Stomach (tissue), 9 donors: ENCODE data around the gene HLA-DOA. TPM values are rescaled to one million over a fixed set of nuclear protein-coding genes. Genes with fewer than 3 reads are reported as not detected.

Source experiments
- DNase-seq, 2 donors: peaks; one replicate each; pipeline versions ENCODE4 v3.0.0 to v3.0.0-alpha.2; 2013 to 2019
- H3K27ac ChIP-seq, 5 donors: fragments of 200-600 bp in 4 of 5; sonication (generic) in 4 of 5; one replicate each; pipeline ENCODE4 v1.5.1; 2013 to 2019; ENCODE audit warnings: mild to moderate bottlenecking in 1 of 5, moderate library complexity in 1 of 5
- H3K27me3 ChIP-seq, 3 donors: fragments of 200-600 bp; sonication (generic); one replicate each; pipeline ENCODE4 v1.5.1; 2017 to 2019; ENCODE audit warnings: mixed run types in 1 of 3
- H3K36me3 ChIP-seq, 4 donors: fragments of 200-600 bp; sonication (generic); 1 replicate in 3 of 4; 2 replicates in 1 of 4; pipeline ENCODE4 v1.5.1; 2016 to 2019
- H3K4me1 ChIP-seq, 4 donors: fragments of 200-600 bp; sonication (generic); one replicate each; pipeline ENCODE4 v1.5.1; 2016 to 2019
- H3K4me3 ChIP-seq, 4 donors: fragments of 200-600 bp; sonication (generic) in 3 of 4; one replicate each; pipeline ENCODE4 v1.5.1; 2016 to 2019; ENCODE audit warnings: mild to moderate bottlenecking in 1 of 4
- H3K9me3 ChIP-seq, 4 donors: fragments of 200-600 bp; sonication (generic); one replicate each; pipeline ENCODE4 v1.5.1; 2016 to 2019
- EP300 ChIP-seq: sonication (generic); formaldehyde crosslinking; IDR thresholded peaks from one replicate; pipeline ENCODE4 v1.6.1; 2017; ENCODE audit warnings: antibody characterized with exemption
- POLR2A ChIP-seq, 4 donors: fragments of 450-650 bp; IDR thresholded peaks; one replicate each; pipeline ENCODE4 v1.6.1; 2016; ENCODE audit warnings: antibody characterized with exemption in 4 of 4, control low read depth in 2 of 4, mild to moderate bottlenecking in 1 of 4, moderate library complexity in 1 of 4
- POLR2AphosphoS5 ChIP-seq, 3 donors: sonication (generic); formaldehyde crosslinking; IDR thresholded peaks; one replicate each; pipeline ENCODE4 v1.6.1; 2016; ENCODE audit warnings: antibody characterized with exemption in 3 of 3
- WGBS, 5 donors: extraction: QIAGEN DNeasy Blood & Tissue Kit in 3 of 5; methylation state at CpG; one replicate each; pipeline versions ENCODE4 v1.1.5 to v1.1.7; 2013 to 2018; 5-methylcytosine and 5-hydroxymethylcytosine counted together
- intact Hi-C: fragments of 100-400 bp; cut with DNase I; formaldehyde crosslinking; loops from one replicate; pipeline ENCODE4 v1.15.1; 2023; ENCODE audit warnings: low total_unique reads
- polyA plus RNA-seq, 3 donors: library from polyadenylated mRNA; stranded (reverse); fragments of 200-250 nt; gene quantifications; one replicate each; pipeline ENCODE4 v1.2.3, GENCODE V29; 2013
- total RNA-seq, 5 donors: library from RNA; depleted of rRNA; stranded (reverse); fragments of >200 nt; gene quantifications; one replicate each; pipeline versions ENCODE4 v1.1.0 to v1.2.3, GENCODE V29; 2014 to 2016
- TF ChIP-seq, protein P1 (sequence below), 7 experiments: fragments of 450-650 bp in 4 of 7; fragments of 200-600 bp in 3 of 7; sonication (generic) in 3 of 7; IDR thresholded peaks; one replicate each; pipeline ENCODE4 v1.5.1; 2016 to 2019; ENCODE audit warnings: antibody characterized with exemption in 7 of 7, control low read depth in 2 of 7, mild to moderate bottlenecking in 1 of 7
- donor health status: healthy with polysubstance abuse.
- donor health status: Bipolar disorder and iron deficiency.
- donor health status: healthy.

Gene HLA-DOA
- total and polyA plus RNA-seq, 8 donors = 0.45 to 3.9 (median 0.92) TPM; not detected in 1

DNA sequence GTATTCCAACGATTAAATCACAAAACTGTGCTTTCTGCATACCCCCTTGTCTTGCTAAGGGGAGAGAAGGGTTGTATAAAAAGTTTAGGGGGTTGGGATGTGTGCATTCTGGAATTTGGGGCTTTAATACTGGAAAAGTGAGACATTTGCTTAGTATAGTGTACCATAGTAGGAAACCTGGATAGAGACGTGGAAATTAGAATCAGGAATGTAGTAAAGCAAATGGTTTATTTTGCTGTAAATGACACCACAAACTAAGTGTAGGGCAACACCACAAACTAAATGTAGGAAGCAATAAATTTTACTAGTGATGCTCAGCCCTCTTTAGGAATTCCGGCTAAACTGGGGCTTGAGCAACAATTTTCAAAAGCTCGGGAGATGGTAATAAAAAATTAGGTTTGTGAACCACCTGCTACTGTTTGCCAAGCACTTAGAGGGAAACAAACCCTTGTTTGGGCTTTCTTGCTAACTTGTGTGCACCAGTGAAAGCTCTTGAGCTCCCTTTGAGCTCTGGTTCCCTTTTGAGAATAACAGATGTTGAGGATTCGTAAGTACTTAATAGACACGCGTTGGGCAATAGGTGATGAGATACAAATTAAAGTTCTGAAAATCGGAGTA is 27.2 kb downstream of the HLA-DOA start:
- Histone ChIP-seq H3K4me1 (peaks cover 48 to 80% (median 73%) of the 10 kb centered on the region in 4 donors), H3K27ac (peak overlapping the region in 4 of 5 donors; percentile 23 to 76 (median 62)), H3K27me3 (no peaks in the 10 kb centered on the region), H3K36me3 (peaks cover 46 to 52% (median 50%) of the 10 kb centered on the region in 4 donors), H3K9me3 (no peaks in the 10 kb centered on the region), H3K4me3 (no peak overlapping the region)
- TF ChIP-seq, protein P1, sequence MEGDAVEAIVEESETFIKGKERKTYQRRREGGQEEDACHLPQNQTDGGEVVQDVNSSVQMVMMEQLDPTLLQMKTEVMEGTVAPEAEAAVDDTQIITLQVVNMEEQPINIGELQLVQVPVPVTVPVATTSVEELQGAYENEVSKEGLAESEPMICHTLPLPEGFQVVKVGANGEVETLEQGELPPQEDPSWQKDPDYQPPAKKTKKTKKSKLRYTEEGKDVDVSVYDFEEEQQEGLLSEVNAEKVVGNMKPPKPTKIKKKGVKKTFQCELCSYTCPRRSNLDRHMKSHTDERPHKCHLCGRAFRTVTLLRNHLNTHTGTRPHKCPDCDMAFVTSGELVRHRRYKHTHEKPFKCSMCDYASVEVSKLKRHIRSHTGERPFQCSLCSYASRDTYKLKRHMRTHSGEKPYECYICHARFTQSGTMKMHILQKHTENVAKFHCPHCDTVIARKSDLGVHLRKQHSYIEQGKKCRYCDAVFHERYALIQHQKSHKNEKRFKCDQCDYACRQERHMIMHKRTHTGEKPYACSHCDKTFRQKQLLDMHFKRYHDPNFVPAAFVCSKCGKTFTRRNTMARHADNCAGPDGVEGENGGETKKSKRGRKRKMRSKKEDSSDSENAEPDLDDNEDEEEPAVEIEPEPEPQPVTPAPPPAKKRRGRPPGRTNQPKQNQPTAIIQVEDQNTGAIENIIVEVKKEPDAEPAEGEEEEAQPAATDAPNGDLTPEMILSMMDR (IDR thresholded peaks at IDR 0.05) = no peak
- TF ChIP-seq EP300 = no peak
- no peak for TF ChIP-seq POLR2A (IDR thresholded peaks at IDR 0.05)
- TF ChIP-seq POLR2AphosphoS5 (IDR thresholded peaks at IDR 0.05) = peak in 1 of 3 donors; percentile 39
- DNase-seq = no peak
- WGBS, 5 donors = 35 to 56% (median 43%) methylated on average over 8 of the region's 8 CpGs
- intact Hi-C loops = no loop called here

DNA sequence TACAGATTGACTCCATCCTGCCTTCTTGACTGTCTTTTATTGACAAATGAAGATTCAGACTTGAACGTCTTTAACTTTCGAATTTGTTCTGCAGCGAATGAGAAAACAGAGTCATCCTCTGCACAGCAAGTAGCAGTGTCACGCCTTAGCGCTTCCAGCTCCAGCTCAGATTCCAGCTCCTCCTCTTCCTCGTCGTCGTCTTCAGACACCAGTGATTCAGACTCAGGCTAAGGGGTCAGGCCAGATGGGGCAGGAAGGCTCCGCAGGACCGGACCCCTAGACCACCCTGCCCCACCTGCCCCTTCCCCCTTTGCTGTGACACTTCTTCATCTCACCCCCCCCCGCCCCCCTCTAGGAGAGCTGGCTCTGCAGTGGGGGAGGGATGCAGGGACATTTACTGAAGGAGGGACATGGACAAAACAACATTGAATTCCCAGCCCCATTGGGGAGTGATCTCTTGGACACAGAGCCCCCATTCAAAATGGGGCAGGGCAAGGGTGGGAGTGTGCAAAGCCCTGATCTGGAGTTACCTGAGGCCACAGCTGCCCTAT is 28.8 kb downstream of the HLA-DOA start:
- H3K27me3 ChIP-seq = no peaks in the 10 kb centered on the region
- 58 to 67% (median 63%) methylated on average over 11 of the region's 11 CpGs for WGBS, 5 donors
- peak overlapping the region in 3 of 5 donors; percentile 19 to 47 (median 47) for H3K27ac ChIP-seq
- peaks cover 62 to 68% (median 67%) of the 10 kb centered on the region in 4 donors for H3K36me3 ChIP-seq
- intact Hi-C loops = no loop called here
- H3K4me1 ChIP-seq = peaks cover 64 to 96% (median 90%) of the 10 kb centered on the region in 4 donors
- TF ChIP-seq, protein P1 (IDR thresholded peaks at IDR 0.05) = no peak
- no peak for TF ChIP-seq EP300
- H3K4me3 ChIP-seq = peak overlapping the region in 1 of 4 donors; percentile 8
- H3K9me3 ChIP-seq = no peaks in the 10 kb centered on the region
- DNase-seq = no peak

DNA sequence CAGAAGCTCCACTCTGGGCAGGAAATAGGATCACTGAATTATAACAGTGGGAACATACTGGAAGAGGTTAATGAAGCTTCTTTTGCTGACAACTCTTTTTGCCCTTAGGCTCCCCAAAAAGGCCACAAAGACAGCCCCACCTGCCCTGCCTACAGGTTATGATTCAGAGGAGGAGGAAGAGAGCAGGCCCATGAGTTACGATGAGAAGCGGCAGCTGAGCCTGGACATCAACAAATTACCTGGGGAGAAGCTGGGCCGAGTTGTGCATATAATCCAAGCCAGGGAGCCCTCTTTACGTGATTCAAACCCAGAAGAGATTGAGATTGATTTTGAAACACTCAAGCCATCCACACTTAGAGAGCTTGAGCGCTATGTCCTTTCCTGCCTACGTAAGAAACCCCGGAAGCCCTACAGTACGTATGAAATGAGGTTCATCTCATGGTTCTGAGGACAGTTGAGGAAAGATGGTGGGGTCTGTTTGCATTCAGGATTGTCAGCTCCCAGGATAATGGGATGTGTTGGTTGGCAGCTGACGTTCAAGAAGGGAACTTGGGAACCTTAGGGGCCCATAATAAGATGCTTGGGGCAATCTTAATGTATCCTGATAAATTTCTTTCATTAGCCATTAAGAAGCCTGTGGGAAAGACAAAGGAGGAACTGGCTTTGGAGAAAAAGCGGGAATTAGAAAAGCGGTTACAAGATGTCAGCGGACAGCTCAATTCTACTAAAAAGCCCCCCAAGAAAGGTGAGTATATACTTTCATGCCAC is 29.5 kb downstream of the HLA-DOA start:
- intact Hi-C loops = no loop called here
- peaks cover 69 to 75% (median 73%) of the 10 kb centered on the region in 4 donors for H3K36me3 ChIP-seq

DNA sequence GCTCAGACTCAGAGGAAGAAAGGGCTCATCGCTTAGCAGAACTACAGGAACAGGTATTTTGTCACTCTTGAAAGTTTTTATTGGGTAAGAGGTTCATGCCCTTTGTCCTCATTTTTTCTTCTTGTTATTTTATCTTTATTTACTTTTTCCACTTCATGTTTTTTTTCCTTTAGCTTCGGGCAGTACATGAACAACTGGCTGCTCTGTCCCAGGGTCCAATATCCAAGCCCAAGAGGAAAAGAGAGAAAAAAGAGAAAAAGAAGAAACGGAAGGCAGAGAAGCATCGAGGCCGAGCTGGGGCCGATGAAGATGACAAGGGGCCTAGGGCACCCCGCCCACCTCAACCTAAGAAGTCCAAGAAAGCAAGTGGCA is 31.5 kb downstream of the HLA-DOA start:
- H3K4me1 ChIP-seq = peaks cover 70 to 90% (median 82%) of the 10 kb centered on the region in 4 donors

More for the DNA sequence above, 29.5 kb downstream of the HLA-DOA start:
- H3K27me3 ChIP-seq = no peaks in the 10 kb centered on the region
- H3K9me3 ChIP-seq = no peaks in the 10 kb centered on the region
- H3K4me3 ChIP-seq = peak overlapping the region in 1 of 4 donors; percentile 8
- DNase-seq = no peak
- H3K4me1 ChIP-seq = peaks cover 71 to 100% (median 93%) of the 10 kb centered on the region in 4 donors
- WGBS, 5 donors = 80 to 85% (median 82%) methylated on average over 12 of the region's 12 CpGs
- TF ChIP-seq EP300 (no peak), POLR2A (IDR thresholded peaks at IDR 0.05) (no peak), POLR2AphosphoS5 (IDR thresholded peaks at IDR 0.05) (no peak)
- TF ChIP-seq, protein P1 (IDR thresholded peaks at IDR 0.05) = no peak
- peak overlapping the region in 2 of 5 donors; percentile 2 to 47 for H3K27ac ChIP-seq

More for the DNA sequence above, 31.5 kb downstream of the HLA-DOA start:
- intact Hi-C loops = no loop called here
- H3K36me3 ChIP-seq = peaks cover 80 to 95% (median 90%) of the 10 kb centered on the region in 4 donors
- no peaks in the 10 kb centered on the region for H3K27me3 ChIP-seq
- no peak for DNase-seq
- no peaks in the 10 kb centered on the region for H3K9me3 ChIP-seq
- WGBS, 5 donors = 27 to 57% (median 39%) methylated on average over 7 of the region's 7 CpGs
- H3K4me3 ChIP-seq = peak overlapping the region in 2 of 4 donors; percentile 93 to 99
- TF ChIP-seq, protein P1 (IDR thresholded peaks at IDR 0.05) = peak in 1 of 7 experiments; percentile 7
- no peak for TF ChIP-seq POLR2A (IDR thresholded peaks at IDR 0.05)
- H3K27ac ChIP-seq = peak overlapping the region in 2 of 5 donors; percentile 35 to 41
